GM18858 (cell line): ENCODE measurements around the gene PLD4.
"Not testable (repeated sequence)": the region's sequence is repeated elsewhere in the genome, so short reads cannot be mapped to it uniquely, and the experiment has no call there.

Experiments used
- ATAC-seq: cut with Tn5 transposase; IDR thresholded peaks from one replicate; pipeline ENCODE4 v1.9.1; 2021; ENCODE audit not compliant: unreplicated experiment

Gene PLD4

DNA sequence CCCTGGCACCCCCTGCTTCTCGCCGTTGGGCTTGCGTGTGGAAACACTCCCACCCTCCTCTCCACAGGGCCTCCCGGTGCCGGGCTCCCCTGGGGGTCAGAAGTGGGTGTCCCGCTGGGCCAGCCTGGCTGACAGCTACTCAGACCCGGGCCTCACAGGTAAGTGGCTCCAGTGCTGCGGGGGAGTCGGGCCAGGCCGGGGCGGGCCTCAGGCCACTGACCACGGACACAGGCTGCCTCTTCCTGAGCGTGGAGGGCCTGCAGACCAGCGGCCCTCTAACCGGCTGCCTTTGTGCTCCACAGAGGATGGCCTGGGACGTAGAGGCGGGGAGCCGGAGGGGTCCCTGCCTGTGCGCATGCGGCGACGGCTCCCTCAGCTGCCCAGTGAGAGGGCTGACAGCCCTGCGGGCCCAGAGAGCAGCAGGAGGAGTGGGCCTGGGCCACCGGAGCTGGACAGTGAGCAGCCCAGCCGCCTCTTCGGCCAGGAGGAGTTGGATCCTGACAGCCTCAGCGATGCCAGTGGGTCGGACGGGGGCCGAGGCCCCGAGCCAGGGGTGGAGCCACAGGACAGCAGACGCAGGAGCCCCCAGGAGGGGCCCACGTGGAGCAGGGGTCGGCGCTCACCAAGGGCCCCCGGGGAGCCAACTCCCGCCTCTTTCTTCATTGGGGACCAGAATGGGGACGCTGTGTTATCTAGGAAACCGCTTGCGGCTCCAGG, 38.5 kb upstream of the PLD4 start:
- no peak for ATAC-seq

DNA sequence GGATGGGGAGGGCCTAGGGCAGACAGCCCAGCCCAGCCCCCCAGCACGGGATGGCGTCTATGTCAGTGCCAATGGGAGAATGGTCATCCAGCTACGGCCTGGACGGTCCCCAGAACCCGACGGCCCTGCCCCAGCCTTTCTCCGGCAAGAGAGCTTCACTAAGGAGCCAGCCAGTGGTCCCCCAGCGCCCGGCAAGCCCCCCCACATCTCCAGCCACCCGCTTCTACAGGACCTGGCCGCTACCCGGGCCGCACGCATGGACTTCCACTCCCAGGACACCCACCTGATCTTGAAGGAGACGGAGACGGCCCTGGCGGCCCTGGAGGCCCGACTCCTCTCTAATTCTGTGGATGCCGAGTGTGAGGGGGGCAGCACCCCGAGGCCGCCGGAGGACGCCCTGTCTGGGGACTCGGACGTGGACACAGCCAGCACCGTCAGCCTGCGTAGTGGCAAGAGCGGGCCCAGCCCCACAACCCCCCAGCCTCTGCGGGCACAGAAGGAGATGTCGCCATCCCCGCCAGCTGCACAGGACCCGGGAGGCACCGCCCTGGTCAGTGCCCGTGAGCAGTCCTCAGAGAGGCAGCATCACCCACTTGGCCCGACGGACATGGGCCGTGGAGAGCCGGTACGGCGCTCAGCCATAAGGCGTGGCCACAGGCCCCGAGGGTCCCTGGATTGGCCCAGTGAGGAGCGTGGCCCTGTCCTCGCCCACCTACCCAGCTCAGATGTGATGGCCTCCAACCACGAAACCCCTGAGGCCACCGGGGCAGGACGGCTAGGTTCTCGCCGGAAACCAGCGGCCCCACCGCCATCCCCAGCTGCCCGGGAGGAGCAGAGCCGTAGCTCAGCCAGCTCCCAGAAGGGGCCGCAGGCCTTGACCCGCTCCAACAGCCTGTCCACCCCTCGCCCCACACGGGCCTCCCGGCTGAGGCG, 37.7 kb upstream of the PLD4 start:
- no peak for ATAC-seq

DNA sequence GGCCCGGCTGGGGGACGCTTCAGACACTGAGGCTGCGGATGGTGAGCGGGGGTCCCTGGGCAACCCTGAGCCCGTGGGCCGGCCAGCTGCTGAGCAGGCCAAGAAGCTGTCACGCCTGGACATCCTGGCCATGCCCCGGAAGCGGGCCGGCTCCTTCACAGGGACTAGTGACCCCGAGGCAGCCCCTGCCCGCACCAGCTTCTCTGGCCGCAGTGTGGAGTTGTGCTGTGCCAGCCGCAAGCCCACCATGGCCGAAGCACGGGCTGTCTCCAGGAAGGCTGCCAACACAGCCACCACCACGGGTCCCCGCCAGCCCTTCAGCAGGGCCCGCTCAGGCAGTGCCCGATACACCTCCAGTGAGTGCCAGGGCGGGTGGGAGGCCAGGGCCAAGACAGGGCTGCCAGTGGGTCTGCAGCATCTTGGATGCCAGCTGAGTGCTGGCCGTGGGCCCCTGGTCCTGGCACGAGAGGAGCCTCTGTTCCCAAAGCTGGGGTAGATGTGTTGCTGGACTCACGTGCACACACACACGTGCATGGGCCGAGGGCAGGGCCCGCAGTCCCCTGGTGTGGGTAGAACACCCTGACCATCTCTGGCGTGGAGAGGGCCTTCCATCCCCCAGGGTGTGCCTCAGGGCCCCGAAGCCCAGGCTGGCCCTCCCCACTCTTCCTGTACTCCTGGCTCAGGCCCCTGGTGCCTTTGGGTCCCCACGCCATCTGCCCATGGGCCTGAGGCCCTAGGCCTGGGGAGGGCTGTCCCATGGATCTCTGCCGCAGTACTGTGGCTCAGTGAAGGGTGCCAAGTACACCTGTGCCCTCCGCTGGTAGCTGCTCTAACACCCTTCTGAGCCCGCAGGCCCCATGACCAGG, 36.8 kb upstream of the PLD4 start:
- ATAC-seq: no peak

DNA sequence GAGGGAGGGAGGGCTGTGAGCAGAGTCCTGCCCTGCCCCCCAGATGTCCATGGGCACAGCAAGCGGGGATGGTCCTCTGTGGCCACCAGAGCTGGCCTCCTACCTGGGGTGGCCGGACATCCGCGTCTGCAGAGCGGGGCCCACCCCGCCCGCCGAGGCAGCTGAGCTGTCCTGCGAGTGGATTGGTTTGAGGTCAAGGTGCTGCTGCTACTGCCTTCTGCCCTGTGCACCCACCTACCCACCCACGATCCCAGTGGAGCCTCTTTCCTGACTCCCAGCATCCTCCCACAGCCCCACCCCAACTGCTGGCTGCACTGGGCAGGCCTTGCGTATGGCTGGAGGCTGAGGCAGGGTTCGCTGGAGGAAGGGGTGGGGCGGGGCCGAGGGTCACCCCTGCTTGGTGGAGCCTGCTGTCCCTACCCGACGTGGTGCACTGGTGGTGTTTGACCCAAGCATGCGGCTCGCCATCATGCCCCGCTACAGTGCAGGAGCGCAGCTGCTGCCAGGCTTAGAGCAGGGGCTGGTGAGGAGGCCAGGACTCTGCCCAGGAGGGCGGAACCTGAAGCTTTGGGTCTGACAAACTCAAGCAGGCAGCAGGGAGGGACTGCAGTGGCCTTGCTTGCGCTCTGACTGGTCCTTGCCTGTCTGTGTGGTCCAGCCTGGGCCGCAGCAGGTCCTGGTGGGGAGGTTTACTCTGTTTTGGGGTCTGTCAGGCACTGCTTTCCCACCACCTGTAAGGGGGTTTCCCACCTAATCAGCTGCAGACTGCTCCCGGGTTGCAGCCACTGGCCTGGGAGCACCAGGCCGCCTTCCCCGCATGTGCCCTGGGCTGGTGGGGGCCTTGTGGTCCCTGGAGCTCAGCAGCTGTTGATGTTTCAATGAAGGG, 35.9 kb upstream of the PLD4 start:
- ATAC-seq: no peak

DNA sequence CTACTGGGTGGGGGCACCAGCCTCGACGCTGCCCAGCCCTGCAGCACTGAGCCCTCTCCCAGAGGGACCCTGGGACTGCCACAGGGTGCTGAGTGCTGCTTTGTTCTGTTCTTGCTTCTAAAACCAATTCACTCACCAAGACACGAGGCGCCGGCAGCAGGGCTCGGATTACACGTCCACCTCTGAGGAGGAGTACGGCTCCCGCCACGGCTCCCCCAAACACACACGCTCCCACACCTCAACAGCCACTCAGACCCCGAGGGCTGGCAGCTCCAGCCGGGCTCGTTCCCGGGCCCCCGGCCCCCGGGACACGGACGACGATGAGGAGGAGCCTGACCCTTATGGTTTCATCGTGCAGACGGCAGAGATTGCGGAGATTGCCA, 35.3 kb upstream of the PLD4 start:
- ATAC-seq: no peak

DNA sequence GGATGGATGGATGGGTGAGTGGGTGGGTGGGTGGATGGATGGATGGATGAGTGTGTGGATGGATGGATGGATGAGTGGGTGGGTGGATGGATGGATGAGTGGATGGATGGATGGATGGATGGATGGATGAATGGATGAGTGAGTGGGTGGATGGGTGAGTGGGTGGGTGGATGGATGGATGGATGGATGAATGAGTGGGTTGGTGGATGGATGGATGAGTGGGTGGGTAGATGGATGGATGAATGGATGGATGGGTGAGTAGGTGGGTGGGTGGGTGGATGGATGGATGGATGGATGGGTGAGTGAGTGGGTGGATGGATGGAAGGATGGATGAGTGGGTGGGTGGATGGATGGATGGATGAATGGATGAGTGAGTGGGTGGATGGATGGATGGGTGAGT, 34.4 kb upstream of the PLD4 start:
- not testable (repeated sequence) for ATAC-seq

DNA sequence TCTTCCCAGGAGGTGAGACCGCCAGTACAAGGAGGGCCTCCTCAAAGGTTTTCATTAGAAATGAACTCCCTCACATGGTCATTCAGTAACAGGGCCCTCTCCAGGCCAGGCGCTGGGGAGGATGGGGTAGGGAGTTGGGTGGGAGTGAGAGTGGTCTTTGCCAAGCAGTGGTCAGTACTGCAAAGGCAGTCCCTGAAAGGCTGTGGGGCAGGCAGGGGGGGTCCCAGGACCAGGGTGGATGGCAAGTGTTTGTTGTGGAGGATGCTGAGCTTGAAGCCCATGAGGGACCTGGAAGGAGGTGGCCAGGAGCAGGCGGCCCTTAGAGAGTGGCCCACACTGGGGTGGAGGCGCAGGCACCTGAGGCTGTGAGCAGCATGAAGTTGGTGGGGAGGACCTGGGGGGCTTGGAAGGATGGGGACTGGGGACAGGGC, 33.5 kb upstream of the PLD4 start:
- no peak for ATAC-seq

DNA sequence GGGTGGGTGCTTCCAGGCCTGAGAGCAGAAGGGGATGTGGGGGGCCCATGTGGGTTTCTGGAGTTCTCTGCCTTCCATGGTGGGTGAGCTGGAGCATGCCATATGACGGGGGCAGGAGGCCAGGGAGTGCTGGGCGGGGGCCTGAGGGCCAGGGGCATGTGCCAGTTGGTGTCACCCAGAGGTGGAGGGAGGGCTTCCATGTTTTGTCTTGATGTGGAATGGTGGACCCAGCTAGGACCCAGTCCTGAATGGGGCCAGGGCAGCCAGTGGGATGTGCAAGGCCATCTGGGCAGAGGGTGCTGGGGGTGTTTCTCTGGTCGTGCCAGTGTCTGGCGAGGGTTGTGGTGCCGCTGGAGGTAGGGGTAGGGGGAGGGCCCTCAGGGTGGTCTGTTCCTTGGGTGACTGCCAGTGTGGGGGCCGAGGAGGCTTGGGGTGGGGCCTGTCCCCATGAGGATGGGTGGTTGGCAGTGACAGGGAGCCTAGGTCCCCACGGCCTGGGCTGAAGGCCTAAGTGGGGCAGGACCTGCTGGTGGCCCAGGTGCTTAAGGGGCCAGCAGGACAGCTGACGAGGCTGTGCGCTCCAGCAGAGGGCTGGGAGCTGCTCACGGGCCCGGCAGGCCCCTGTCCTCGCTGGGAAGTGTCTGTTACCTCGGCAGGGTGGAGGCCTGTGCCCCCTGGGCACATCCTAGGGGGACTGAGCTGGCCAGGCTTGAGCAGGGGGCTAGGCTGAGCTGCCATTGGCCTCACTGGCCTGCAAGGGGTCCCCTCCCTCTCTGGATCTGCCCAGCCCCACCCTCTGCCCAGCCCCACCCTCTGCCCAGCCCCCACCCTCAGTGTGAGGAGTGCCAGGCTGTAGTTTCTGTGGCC, 32.8 kb upstream of the PLD4 start:
- no peak for ATAC-seq

DNA sequence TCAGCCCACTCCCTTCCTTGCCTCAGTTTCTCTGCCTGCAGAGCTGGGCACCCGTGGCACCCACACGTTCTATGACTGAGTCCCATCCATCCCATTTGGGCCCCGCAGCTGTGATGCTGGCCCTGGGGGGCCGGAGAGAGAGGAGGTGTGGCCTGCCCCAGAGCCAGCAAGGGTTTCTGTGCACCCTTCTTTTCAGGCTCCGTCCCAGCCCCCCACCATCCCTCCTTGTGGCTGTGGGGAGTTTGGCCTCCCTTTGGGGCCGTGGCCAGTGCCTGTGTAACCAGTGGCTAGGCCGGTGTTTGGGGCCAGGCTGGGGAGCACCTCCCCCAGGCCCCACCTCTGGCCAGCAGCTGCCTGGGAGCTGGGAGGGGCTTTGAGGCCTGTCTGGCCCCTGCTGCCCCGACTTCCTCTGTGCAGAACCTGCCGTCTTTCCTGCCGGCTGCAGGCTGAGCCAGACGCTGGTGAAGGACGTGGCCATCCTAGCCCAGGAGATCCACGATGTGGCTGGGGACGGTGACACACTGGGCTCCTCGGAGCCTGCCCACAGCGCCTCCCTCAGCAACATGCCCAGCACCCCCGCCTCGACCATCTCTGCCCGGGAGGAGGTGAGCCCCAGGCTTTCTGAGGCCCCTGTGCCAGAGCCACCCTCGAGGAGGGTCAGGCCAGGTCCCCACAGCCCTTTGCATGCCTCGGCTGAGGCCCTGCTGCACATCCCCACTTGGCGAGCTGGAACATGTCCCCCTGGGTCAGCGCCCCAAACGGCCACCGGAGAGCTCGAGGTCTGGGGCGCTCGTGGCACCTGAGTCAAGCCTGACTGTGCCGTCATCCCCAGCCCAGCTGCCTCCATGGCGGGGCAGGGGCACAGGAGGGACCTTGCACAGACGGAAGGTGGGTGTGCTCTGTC, 31.9 kb upstream of the PLD4 start:
- no peak for ATAC-seq

DNA sequence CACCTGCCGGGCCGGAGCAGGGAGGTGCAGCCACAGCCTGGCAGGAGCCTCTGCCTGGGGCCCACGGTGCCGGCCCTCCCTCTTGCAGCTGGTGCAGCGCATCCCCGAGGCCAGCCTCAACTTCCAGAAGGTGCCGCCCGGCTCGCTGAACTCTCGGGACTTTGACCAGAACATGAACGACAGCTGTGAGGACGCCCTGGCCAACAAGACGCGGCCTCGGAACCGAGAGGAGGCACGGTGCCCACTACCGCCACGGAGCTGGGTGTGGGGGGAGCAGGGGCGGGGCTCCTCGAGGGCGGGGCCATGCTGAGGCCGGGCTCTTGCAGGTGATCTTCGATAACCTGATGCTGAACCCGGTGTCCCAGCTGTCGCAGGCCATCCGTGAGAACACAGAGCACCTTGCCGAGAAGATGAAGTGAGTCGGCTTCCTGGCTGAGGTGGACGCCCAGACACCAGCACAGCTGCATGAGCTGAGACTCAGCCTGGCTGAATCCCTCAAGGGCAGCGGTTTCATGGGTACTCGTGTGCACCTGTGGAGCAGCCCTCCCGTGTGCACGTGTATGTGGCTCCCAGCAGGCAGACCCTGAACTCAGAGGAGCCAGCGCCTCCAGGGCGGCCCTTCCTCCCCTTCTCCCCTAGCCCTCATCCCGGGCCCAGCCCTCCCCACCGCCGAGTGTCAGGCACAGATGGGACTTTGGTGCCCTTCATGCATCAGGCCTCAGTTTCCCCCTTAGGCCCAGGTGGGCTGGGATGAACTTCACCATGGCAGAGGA, 31.1 kb upstream of the PLD4 start:
- no peak for ATAC-seq

DNA sequence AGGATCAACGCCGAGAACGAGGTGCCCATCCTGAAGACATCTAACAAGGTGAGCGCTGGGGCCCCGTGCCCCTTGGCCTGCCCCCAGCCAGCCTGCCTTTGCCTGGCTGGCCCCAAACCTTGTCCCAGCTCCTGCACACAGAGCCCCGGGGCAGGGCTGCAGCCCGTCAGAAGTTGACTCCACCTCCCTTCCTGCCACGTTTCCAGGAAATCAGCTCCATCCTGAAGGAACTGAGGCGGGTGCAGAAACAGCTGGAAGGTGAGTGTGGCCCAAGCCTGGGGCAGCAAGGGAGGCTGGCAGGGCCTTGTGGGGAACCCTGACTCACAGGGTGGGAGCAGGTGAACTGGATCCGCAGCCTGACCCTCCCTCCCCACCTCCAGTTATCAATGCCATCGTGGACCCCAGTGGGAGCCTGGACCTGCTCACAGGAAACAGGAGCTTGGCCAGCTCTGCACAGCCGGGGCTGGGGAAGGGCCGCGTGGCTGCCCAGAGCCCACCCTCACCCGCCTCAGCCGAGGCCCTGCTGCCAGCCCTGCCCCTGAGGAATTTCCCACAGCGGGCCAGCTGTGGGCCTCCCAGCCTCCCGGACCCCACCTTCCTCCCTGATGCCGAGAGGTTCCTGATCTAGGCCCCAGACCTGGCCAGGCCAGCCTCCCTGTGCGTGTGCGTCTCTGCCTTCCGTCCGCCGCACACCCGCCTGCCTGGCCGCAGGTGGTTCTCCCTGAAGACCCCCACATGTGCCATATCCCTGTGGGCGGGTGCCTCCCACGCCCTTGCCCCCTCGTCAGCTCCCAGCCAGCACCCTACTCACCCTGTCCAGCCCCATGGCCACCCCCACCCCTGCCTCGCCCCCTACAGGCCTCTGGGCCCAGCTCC, 30.1 kb upstream of the PLD4 start:
- no peak for ATAC-seq

DNA sequence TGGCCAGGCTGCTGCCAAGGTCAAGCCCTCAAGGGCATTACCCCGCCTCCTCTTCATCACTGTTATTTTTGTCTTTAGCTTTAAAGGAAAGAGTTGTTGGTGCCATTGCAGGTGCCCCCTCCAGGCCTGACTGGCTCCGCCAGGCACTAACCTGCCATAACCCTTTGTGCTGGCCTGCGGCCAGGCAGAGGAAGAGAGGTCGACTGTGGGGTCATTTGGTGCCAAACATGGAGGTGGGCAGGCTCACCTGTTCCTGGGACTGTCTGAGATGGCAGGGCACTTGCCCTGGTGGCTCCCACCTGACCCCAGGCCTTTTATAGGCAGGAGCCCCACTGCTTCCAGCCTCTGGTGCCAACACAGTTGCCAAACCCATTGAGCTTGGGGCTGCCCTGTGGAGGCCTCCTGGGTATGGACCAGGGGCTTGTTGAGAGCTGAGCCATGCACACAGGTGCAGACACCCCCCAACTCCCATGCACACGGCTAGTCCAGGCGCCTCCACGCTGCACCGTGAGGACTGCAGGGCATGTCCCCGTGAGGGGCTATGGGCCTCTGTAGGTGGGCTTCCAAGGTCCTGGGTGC, 29.4 kb upstream of the PLD4 start:
- ATAC-seq: no peak

DNA sequence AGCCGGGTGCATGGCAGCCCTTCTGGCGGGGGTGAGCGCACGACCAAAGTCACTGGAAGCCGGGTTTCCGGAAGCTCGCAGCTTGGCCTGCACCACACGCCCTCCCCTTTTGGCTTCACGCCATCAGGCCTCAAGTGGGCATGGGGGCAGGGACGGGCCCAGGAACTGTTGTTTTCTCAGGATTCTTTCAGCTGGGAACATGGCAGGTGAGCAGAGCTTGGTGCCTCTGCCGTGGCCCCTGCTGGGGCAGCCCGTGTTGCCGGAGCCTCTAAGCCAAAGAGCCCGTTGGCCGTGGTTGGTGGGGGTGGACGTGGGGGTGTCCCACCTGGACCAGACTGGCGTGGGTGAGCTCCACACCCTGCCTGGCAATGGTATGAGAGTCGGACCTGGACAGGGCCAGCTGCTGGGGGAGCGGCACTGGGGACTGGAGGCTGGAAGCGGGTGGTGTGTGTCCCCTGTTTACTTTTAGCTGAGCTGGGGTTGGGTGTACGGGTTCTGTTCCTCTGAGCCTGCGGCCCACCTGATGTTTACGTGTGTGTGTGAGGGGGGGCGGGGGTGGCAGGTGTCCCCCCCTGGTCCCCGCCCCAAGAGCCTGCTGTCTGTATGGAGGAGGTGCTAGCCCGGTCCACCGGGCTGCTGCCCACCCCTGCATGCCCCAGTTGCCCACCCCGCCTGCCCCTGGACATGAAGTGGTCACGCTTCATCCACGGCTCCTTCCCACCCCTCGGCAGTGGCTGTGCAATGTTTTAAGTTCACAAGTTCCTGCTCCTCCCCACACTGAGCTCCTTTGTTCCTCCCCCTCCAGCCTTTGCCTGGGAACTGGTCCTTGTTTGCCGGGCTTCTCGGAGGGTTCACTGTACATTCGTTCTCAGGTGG, 28.7 kb upstream of the PLD4 start:
- no peak for ATAC-seq

DNA sequence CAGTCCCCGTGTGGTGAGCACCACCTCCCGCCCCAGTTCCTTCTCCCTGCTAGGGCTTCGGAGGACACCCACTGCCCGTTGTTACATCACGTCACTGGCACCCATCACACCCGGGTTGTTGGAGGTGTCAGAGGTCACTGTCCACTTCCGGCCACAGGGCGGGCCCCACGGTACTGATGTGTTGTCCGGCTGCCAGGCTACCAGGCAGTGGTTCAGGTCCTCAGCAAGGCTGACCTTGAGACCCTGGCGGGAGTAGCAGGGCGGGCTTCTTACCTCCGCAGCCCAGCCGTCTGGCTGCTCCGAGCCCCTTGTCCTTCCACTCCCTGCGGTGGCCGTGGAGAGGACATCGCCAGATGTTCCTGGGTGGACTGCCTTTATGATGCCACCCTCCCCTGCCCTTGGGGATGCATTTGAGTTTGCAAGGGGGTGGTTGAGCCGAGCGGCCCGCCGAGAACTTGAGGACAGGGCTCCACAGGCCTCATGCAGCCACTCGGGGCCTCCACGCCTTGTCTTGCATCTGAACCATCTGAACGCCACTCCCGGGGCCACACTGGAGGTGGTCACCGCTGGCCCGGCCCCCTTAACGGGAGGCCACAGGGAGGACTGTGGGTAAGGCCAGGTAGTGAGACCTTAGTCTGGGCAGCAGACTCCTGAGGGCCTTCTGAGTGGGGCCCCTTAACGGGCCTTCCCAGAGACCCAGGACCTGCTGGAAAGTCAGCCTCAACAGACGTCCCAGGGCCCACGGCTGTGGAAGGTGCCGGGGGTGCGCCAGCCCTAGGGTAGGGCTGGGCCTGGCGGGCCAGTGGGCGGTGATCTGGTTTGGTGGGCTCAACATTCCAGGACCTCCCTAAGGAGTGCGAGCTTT, 27.1 kb upstream of the PLD4 start:
- ATAC-seq: no peak

DNA sequence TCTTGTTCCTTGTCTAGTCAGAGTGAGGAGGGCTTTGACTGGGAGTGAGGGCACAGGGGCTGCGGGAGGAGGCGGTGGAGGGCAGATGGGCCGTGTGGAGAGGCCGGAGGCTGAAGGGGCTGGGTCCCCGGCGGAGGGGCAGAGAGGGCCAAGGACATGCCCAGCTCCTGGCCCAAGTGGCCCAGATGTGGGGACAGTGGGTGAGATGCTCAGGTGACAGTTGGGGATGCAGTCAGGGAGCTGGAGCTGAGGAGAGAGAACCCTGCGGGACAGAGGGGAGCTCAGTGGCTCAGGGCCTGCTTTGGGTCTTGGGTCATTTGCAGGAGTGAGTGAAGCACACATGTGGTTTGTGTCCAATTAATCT, 26.5 kb upstream of the PLD4 start:
- no peak for ATAC-seq
